ENCODE measurements around the gene ZSCAN20. TPM values are rescaled to one million over a fixed set of nuclear protein-coding genes. Genes with fewer than 3 reads are reported as not detected.

The ZSCAN20 gene
- total RNA-seq, 1 experiment from 2014 or later = 9.0 TPM

DNA sequence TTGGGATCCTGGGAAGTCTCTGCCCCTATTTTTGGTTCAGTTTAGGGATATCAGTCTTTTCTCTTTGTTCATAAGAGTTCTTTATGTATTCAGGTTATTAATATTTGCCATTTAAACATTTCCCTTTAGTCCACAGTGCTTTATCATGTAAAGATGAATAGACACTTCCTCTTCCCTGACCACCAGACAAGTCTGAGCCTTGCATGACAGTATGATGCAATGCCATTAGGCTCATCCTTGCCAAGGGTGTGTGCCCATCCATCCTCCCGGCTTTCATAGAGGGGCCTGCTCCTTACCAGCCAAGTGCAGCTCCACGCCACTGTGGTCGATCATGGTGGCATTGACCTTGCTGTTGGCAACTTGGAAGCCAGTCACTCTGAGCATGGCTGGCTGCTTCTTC lies 52.1 kb downstream of the ZSCAN20 start:
- Histone ChIP-seq H3K27ac (ENCODE audit: low read depth, low read length) (no peak overlapping the region), H3K9me3 (ENCODE audit: control insufficient read depth in 1 of 2, insufficient read depth in 1 of 2, low read depth in 1 of 2, low read length in 2 of 2) (no peaks in the 10 kb centered on the region), H3K9ac (ENCODE audit: low read length) (no peak overlapping the region), H3K4me1 (ENCODE audit: control insufficient read depth in 1 of 2, insufficient read depth in 2 of 2, low read length in 2 of 2) (no peaks in the 10 kb centered on the region), H4K20me1 (ENCODE audit: insufficient read depth) (no peaks in the 10 kb centered on the region), H3K9me2 (ENCODE audit: insufficient read depth) (no peaks in the 10 kb centered on the region), H3K4me2 (ENCODE audit: low read length) (no peak overlapping the region), H3K79me2 (ENCODE audit: insufficient read depth, low read length) (no peaks in the 10 kb centered on the region), H3K4me3 (replicated peaks in 1 of 2; ENCODE audit: low read depth in 1 of 2, low read length in 2 of 2) (no peak overlapping the region), H2AFZ (ENCODE audit: low read depth, low read length, poor library complexity, severe bottlenecking) (no peak overlapping the region), H3K36me3 (ENCODE audit: control insufficient read depth in 1 of 2, insufficient read depth in 2 of 2, low read length in 2 of 2) (no peaks in the 10 kb centered on the region), H3K27me3 (ENCODE audit: insufficient read depth, low read length) (no peaks in the 10 kb centered on the region)
- CTCF ChIA-PET = no interaction called here
- BruUV-seq (replicated peaks) = no TSS peak
- TF ChIP-seq POLR2A (IDR thresholded peaks at IDR 0.05; ENCODE audit: borderline replicate concordance, extremely low read depth, insufficient read depth, insufficient read length) (no peak), EGR1 (IDR thresholded peaks at IDR 0.05; ENCODE audit: low read depth) (no peak), SRF (IDR thresholded peaks at IDR 0.05; ENCODE audit: low read depth) (no peak), CBX3 (IDR thresholded peaks at IDR 0.05; ENCODE audit: low read depth) (no peak), ZNF274 (IDR thresholded peaks at IDR 0.05; ENCODE audit: low read depth, low read length) (no peak), TCF7L2 (IDR thresholded peaks at IDR 0.05; ENCODE audit: borderline replicate concordance, extremely low read depth, insufficient read depth, insufficient read length) (no peak), CEBPB (IDR thresholded peaks at IDR 0.05; ENCODE audit: low read depth) (no peak), RAD21 (IDR thresholded peaks at IDR 0.05; ENCODE audit: low read depth) (no peak), POLR2AphosphoS5 (IDR thresholded peaks at IDR 0.05; ENCODE audit: low read depth, low read length) (no peak), JUND (IDR thresholded peaks at IDR 0.05) (no peak), FOSL1 (IDR thresholded peaks at IDR 0.05; ENCODE audit: low read depth) (no peak), SIN3A (IDR thresholded peaks at IDR 0.05; ENCODE audit: low read depth) (no peak), ELF1 (IDR thresholded peaks at IDR 0.05; ENCODE audit: borderline replicate concordance, low read depth) (no peak), YY1 (IDR thresholded peaks at IDR 0.05; ENCODE audit: extremely low read depth, insufficient replicate concordance, low read depth, low read length) (no peak), EZH2phosphoT487 (IDR thresholded peaks at IDR 0.05; ENCODE audit: borderline replicate concordance) (no peak), ZFX (IDR thresholded peaks at IDR 0.05) (no peak)
- TF ChIP-seq, protein P1, sequence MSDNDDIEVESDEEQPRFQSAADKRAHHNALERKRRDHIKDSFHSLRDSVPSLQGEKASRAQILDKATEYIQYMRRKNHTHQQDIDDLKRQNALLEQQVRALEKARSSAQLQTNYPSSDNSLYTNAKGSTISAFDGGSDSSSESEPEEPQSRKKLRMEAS (IDR thresholded peaks at IDR 0.05) = no peak
- TF ChIP-seq, protein P2, sequence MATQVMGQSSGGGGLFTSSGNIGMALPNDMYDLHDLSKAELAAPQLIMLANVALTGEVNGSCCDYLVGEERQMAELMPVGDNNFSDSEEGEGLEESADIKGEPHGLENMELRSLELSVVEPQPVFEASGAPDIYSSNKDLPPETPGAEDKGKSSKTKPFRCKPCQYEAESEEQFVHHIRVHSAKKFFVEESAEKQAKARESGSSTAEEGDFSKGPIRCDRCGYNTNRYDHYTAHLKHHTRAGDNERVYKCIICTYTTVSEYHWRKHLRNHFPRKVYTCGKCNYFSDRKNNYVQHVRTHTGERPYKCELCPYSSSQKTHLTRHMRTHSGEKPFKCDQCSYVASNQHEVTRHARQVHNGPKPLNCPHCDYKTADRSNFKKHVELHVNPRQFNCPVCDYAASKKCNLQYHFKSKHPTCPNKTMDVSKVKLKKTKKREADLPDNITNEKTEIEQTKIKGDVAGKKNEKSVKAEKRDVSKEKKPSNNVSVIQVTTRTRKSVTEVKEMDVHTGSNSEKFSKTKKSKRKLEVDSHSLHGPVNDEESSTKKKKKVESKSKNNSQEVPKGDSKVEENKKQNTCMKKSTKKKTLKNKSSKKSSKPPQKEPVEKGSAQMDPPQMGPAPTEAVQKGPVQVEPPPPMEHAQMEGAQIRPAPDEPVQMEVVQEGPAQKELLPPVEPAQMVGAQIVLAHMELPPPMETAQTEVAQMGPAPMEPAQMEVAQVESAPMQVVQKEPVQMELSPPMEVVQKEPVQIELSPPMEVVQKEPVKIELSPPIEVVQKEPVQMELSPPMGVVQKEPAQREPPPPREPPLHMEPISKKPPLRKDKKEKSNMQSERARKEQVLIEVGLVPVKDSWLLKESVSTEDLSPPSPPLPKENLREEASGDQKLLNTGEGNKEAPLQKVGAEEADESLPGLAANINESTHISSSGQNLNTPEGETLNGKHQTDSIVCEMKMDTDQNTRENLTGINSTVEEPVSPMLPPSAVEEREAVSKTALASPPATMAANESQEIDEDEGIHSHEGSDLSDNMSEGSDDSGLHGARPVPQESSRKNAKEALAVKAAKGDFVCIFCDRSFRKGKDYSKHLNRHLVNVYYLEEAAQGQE (IDR thresholded peaks at IDR 0.05; ENCODE audit: low read depth) = no peak
- TF ChIP-seq, protein P3, sequence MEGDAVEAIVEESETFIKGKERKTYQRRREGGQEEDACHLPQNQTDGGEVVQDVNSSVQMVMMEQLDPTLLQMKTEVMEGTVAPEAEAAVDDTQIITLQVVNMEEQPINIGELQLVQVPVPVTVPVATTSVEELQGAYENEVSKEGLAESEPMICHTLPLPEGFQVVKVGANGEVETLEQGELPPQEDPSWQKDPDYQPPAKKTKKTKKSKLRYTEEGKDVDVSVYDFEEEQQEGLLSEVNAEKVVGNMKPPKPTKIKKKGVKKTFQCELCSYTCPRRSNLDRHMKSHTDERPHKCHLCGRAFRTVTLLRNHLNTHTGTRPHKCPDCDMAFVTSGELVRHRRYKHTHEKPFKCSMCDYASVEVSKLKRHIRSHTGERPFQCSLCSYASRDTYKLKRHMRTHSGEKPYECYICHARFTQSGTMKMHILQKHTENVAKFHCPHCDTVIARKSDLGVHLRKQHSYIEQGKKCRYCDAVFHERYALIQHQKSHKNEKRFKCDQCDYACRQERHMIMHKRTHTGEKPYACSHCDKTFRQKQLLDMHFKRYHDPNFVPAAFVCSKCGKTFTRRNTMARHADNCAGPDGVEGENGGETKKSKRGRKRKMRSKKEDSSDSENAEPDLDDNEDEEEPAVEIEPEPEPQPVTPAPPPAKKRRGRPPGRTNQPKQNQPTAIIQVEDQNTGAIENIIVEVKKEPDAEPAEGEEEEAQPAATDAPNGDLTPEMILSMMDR (IDR thresholded peaks at IDR 0.05 in 2 of 3, conservative IDR thresholded peaks at IDR 0.05 in 1 of 3; ENCODE audit: borderline replicate concordance in 1 of 3, insufficient read depth in 1 of 3, low read depth in 2 of 3, low read length in 2 of 3) = no peak
- TF ChIP-seq, protein P4, sequence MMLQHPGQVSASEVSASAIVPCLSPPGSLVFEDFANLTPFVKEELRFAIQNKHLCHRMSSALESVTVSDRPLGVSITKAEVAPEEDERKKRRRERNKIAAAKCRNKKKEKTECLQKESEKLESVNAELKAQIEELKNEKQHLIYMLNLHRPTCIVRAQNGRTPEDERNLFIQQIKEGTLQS (IDR thresholded peaks at IDR 0.05) = no peak
- intact Hi-C loops (cut with micrococcal nuclease) = no loop called here
- DNase-seq (ENCODE audit: low read depth, low spot score) (no peak), ATAC-seq (no peak)
- POLR2A ChIA-PET = no interaction called here
- RAD21 ChIA-PET (ENCODE audit: low non-redundant PET in 1 of 2, low total read pairs in 2 of 2, uncharacterized antibody in 2 of 2, unreplicated experiment in 2 of 2) = no interaction called here

All from HCT116 (cell line).